ENCODE results near the gene EHMT1. TPM values are rescaled to one million over a fixed set of nuclear protein-coding genes. Genes with fewer than 3 reads are reported as not detected.

EHMT1 gene
- total and polyA plus RNA-seq, 10 of the 15 experiments (the other 5 are each of a cell fraction or from before 2014, with no cell fraction given): 2.9 to 100 (median 48.1) TPM

GRCh38 chr9:137759117-137759516 is 140.3 kb downstream of the EHMT1 start (continued):
- no peak for TF ChIP-seq SMARCA5 (IDR thresholded peaks at IDR 0.05)
- TF ChIP-seq PBX3 (IDR thresholded peaks at IDR 0.05; ENCODE audit: insufficient replicate concordance, low read depth, low read length): peak; percentile 26
- no peak for TF ChIP-seq KDM1A (IDR thresholded peaks at IDR 0.05; ENCODE audit: borderline replicate concordance)
- no peak for TF ChIP-seq ZBTB4 (CRISPR knock-in tag; IDR thresholded peaks at IDR 0.05)
- no peak for TF ChIP-seq FOXK2 (IDR thresholded peaks at IDR 0.05)
- TF ChIP-seq PAX5 (IDR thresholded peaks at IDR 0.05; ENCODE audit: borderline replicate concordance, low read depth, low read length): peak; percentile 83
- TF ChIP-seq GABPA (IDR thresholded peaks at IDR 0.05; ENCODE audit: low read depth): no peak
- no peak for TF ChIP-seq ZNF217 (IDR thresholded peaks at IDR 0.05)
- peak; percentile 98 for TF ChIP-seq ZNF687 (IDR thresholded peaks at IDR 0.05)
- no peak for TF ChIP-seq CEBPZ (IDR thresholded peaks at IDR 0.05; ENCODE audit: low read depth, low read length)
- TF ChIP-seq TCF7 (IDR thresholded peaks at IDR 0.05; ENCODE audit: borderline replicate concordance): no peak
- peak; percentile 53; the same call in 1 of the 2 replicates for TF ChIP-seq MTA2 (IDR thresholded peaks at IDR 0.05; ENCODE audit: low read depth)
- no peak for TF ChIP-seq FOS (IDR thresholded peaks at IDR 0.05; ENCODE audit: borderline replicate concordance, extremely low read depth, insufficient read length)
- no peak for TF ChIP-seq ASH2L (IDR thresholded peaks at IDR 0.05; ENCODE audit: borderline replicate concordance, low read depth)
- no peak for TF ChIP-seq SUPT20H (IDR thresholded peaks at IDR 0.05; ENCODE audit: borderline replicate concordance, control insufficient read depth, low read depth, low read length)
- no peak for TF ChIP-seq NKRF (conservative IDR thresholded peaks at IDR 0.05)
- TF ChIP-seq PAX8 (IDR thresholded peaks at IDR 0.05): no peak

Data from GM12878 (cell line).